ENCODE measurements around the gene FMNL2.

DNA sequence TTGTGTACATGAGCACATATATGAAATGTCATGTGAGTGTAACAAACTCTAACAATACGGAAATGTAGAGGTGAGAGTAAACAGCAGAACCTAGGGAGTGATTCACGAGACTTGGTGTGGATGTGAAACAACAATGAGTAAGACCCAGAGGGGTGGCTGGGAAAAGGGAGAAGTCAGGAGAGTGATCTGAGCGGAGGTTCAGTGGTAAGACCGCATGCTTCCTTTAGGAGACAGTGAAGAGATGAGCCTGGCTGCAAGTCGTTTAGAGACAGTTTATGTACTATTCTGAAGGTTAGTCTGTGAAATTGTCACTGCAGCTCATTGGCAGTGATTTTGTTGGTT, 231.7 kb downstream of the FMNL2 start:
- TF ChIP-seq RCOR1 (IDR thresholded peaks at IDR 0.05; ENCODE audit: insufficient replicate concordance, low read length) (no peak), POLR2A (IDR thresholded peaks at IDR 0.05; ENCODE audit: low read depth, low read length) (no peak)
- TF ChIP-seq, protein P1, sequence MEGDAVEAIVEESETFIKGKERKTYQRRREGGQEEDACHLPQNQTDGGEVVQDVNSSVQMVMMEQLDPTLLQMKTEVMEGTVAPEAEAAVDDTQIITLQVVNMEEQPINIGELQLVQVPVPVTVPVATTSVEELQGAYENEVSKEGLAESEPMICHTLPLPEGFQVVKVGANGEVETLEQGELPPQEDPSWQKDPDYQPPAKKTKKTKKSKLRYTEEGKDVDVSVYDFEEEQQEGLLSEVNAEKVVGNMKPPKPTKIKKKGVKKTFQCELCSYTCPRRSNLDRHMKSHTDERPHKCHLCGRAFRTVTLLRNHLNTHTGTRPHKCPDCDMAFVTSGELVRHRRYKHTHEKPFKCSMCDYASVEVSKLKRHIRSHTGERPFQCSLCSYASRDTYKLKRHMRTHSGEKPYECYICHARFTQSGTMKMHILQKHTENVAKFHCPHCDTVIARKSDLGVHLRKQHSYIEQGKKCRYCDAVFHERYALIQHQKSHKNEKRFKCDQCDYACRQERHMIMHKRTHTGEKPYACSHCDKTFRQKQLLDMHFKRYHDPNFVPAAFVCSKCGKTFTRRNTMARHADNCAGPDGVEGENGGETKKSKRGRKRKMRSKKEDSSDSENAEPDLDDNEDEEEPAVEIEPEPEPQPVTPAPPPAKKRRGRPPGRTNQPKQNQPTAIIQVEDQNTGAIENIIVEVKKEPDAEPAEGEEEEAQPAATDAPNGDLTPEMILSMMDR (conservative IDR thresholded peaks at IDR 0.05; ENCODE audit: low read depth, low read length): no peak

All from IMR-90 (cell line).